Activated naive CD8-positive, alpha-beta T cell treated with anti-CD3 and anti-CD28 coated beads, Interleukin-2, amount 50 U/mL, for 16 hours (primary cell): ENCODE data around the gene ABCC1.
"Not testable (repeated sequence)": the region's sequence is repeated elsewhere in the genome, so short reads cannot be mapped to it uniquely, and the experiment has no call there.

Experiments
- DNase-seq: peaks from one replicate; pipeline ENCODE4 v3.0.0-alpha.2; 2020; ENCODE audit warnings: low read depth, low spot score

ABCC1 gene

DNA sequence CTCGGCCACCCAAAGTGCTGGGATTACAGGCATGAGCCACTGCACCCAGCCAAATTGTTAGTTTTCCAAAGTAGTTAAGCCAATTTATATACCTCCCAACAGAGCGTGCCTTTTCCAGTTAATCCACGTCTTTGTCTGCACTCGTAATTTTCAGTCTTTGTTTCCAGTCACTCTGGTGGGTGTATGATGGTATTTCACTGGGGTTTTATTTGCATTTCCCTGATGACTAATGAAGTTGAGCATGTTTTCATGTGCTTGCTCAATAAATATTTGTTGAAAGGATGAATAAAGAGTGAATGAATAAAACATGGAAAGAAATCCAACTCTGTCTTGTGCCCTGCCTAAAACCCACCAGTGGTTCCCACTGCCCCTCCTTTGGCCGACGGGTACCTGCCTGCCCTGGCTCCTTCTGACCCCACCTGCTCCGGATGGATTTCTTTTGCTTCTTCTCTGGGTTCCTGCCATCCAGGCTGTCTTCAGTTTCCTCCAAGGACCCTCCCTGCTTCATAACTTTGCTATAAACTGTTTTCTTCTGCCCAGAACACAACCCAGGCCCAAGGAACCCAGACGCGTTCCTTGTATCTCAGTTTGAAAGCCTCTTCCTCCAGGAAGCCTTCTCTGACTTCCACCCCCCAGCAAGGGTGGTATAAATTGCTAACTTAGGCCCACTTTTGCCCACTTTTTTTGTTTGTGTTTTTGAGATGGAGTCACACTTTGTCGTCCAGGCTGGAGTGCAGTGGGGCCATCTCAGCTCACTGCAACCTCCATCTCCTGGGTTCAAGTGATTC lies 3.0 kb upstream of the ABCC1 start:
- no peak for DNase-seq

DNA sequence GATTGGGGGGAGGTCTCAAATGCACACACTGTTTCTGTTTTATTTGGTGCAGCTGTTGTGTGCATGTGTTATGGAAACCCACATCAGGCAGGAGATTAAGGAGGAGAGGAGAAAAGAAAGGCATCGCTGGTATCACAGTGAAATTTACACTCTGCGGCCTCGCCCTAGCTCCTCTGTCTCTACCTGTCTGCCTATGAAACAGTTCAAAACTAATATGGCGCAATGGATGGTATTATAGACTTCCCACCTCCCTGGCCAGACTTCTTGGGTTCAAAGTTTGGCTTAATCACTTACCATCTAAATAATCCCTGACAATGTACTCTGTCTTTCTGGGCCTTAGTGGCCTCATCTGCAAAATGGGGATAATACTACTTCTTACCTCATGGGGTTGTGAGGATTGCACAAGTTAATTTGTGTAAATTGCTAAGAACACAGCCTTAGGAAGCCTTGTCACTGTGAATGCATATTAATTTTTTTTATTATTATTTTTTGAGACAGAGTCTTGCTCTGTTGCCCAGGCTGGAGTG lies 1.4 kb upstream of the ABCC1 start:
- no peak for DNase-seq

DNA sequence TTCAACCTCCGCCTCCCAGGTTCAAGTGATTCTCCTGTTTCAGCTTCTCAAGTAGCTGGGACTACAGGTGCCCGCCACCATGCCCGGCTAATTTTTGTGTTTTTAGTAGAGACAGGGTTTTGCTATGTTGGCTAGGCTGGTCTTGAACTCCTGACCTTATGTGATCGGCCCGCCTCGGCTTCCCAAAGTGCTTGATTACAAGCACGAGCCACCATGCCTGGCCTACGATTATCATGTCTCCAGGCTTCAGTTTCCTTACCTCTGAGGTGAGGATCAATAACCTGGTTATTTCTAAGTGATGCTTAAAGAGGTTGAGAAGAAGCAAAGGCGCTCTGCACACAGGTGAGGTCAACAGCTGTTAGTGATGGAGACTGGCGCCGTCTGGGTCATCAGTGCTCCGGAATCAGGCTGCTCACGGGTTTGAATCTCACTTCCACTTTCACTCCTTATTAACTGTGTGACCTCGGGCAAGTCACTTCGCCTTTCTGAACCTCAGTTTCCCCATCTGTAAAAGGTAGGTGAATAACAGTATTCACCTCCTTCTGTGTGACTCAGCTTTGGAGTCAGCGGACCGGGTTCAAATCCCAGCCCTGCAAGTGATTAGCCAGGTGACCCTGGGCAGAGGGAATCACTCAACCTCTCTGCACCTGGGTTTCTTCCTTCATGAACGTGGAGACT lies 745 bp upstream of the ABCC1 start:
- no peak for DNase-seq

DNA sequence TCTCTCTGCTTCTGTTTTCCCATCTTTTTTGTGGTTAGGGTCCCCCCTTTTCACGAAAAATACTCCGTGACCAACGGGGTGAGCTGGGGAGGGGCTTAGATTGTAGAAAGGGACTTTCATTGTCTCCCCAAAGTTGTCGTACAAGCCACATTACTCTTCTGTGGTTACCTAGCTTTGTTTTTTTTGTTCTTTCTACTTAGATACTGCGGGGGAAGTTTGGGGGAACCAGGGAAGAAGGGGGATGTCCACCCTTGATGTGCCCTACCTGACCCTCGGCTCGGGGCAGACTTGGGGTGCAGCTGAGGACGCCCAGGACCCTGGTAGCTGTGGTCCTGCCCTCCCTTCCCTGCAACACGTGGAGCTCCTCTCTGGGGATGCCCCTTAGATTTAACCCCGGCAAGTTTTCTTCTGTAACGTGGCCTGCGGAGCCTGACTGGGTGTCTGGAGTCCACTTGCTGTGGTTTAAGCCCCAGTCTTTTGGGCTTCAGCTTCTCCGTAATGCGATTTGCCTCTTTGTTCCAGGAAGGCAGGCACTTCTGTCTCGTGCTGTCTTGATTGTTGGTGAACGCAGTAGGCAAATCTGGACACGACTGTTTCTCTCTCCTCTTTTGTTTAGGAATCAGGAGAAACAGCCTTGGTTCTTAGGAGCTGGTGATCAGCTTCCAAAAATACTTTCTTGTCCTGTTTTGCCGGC lies 892 bp downstream of the ABCC1 start:
- peak; percentile 12 for DNase-seq

DNA sequence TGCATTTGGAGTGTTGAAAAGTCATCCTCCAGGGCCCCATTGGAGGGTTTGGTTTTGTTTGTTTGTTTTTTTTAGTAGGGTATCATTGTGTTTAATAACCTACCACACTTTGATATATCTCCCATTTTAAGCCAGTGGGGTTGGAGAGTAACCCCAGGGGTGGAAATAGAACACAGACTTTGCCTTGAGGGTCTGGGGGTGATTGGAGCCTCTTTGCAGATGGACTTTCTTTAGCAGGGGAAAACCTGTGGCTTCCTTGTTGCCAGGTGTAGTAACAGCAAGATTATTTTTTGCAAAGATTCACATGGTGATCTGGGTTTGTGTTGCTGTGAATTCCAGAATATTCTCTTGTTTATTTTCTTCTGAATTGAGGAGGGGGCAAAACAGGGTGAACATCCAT lies 1.5 kb downstream of the ABCC1 start:
- DNase-seq: no peak

DNA sequence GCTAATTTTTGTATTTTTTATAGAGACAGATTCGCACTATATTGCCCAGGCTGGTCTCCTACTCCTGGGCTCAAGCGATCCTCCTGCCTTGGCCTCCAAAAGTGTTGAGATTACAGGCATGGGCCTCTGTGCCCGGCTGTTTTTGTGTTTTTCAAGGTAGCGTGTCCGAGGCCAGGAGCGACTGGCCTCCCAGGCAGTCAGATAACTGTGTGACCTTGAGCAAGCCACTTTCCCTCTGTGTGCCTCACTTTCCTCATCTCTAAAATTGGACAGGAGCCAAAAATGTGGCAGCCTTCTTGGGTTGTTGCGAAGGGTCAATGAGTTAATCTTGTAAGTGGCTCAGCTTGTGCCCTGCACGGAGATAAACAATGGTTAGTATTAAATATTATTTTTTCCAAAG lies 2.4 kb downstream of the ABCC1 start:
- DNase-seq: no peak

DNA sequence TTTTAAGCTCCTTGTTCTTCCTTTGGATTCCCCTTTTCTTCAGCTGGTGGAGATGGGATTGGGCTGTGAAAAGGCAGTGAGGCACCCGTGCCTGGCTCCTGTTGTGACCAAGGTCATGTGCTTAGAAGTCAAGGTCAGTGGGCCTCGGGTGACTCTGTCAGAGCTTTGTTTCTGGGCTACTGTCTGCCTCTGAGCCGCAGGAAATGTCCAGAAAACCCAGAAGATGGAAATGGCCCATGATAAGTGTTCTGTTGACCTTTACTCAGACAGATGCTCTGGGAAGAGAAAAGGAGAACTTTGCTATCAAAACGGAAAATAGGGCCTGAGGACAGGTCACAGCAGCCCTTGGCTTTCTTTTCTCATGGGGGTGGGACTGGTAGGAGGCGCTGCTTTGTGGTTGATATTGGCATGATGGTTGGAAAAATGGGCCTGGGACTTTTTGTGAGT lies 2.9 kb downstream of the ABCC1 start:
- no peak for DNase-seq

DNA sequence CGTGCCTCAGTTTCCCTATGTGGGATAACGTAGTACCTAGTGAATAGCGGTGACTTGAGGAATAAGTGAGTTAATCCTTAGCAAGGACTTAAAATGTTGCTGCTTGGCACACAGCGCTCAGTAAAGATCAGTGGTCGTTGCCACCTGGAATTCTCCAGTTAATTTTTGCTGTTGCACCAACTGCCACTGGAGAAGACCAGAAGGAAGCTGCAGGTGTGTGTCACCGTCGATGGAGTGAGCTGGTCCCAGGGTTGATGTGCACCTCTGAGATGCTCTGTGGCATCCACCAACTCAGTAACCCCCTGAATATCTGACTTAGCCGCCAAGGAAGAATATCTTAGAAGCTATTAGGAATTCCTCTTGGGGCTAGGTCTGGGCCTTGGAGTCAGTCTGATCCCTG lies 4.1 kb downstream of the ABCC1 start:
- DNase-seq: no peak

DNA sequence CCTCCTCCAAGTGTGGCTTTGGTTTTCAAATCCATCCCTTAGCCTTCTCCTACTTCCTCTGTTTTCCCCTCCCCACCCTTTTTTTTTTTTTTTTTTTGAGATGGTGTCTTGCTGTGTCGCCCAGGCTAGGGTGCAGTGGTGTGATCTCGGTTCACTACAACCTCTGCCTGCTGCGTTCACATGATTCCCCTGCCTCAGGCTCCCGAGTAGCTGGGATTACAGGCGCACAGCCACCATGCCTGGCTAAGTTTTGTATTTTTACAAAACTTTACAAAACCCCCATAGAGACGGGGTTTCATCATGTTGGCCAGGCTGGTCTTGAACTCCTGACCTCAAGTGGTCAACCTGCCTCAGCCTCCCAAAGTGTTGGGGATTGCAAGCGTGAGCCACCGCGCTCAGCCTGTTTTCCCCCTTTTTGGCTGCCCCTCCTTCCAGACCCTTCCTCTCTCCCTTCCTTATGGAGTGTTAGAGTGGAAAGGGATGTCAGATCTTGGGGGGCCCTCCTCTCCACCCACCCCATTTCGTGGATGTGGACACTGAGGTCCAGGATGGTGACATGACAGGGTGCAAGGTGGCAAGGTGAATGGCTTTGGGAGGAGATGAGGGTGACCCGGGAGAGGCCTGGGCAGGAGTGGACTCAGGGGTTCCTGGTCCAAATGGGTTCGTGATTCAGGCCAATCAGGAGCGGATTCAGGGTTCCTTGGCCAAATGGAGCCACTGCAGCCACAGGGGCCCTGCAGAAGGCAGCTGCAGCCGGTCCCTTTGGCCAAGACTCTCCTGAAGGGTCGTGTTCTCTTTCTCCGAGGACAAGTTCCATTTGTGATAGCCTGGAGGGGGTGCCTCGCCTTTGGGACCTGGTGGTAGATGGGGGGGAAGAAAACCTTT lies 4.8 kb downstream of the ABCC1 start:
- DNase-seq: no peak

DNA sequence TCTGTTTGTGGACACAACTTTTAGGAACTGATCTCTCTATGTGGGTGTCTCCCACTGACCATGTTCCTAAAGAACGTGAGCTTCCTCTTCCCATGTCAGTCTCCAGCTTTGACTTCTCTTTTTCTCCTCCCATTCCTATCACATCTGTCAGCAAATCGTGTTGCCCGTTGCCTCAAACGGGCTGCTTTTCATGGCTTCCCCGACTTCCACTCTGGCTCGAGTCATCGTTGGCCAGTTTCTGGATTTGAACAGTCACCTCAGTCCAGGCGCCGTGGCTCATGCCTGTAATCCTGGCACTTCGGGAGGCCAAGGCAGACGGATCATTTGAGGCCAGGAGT lies 5.4 kb downstream of the ABCC1 start:
- DNase-seq: no peak

DNA sequence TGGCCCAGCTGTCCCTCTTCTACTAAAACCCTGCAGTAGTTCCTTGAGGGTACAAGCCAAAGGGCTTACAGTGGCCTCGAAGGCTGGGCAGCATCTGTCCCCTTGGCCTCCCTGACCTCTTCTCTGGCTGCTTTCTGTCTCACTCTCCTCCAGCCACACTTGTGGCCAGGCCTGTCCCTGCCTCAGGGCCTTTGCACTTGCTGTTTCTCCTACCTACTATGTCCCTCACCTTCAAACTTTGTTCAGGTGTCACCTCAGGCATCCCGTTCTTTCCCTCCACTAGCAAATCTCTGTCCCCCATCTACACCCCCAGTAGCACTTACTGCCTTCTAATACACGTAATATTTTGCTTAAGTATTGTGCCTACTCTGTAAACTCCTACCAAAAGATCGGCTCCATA lies 6.0 kb downstream of the ABCC1 start:
- no peak for DNase-seq

DNA sequence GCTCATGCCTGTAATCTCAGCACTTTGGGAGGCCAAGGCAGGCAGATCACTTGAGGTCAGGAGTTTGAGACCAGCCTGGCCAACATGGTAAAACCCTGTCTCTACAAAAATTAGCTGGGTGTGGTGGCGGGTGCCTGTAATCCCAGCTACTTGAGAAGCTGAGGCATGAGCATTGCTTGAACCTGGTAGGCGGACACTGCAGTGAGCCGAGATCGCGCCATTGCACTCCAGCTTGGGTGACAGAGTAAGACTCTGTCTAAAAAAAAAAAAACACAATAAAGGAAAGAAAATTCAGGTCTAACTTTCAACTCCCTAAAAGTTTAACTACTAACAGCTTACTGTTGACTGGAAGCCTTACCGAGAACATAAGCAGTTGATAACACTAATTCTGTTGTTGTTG lies 6.7 kb downstream of the ABCC1 start:
- DNase-seq: not testable (repeated sequence)

DNA sequence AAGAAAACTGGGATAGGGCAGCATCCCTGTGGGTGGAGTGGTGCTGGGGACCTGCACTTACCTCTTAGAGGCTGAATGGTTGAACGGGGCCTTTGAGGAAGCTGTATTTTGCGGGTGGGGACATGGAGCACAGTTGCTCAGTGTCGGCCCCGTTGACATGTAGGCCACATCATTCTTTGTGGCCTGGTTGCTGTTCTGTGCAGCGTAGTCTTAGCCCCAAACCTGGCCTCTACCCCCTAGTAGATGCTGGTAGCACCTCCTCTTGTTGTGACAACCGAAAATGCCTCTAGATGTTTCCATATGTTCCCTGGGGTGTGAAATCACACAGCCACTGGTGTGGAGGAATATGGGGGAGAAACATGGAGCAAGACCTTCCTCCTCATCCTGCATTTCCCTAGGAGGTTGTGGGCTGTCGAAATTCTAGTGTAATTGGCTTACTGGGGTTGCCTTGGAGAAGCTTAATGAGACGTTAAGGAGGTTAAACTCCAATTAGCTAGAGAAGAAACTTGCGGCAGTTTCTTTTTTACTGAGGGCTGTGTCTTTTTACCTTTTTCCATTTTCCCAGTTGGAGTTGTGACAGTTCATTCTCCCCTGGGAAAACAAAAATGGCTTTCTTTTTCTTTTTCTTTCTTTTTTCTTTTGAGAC lies 9.4 kb downstream of the ABCC1 start:
- DNase-seq: no peak

DNA sequence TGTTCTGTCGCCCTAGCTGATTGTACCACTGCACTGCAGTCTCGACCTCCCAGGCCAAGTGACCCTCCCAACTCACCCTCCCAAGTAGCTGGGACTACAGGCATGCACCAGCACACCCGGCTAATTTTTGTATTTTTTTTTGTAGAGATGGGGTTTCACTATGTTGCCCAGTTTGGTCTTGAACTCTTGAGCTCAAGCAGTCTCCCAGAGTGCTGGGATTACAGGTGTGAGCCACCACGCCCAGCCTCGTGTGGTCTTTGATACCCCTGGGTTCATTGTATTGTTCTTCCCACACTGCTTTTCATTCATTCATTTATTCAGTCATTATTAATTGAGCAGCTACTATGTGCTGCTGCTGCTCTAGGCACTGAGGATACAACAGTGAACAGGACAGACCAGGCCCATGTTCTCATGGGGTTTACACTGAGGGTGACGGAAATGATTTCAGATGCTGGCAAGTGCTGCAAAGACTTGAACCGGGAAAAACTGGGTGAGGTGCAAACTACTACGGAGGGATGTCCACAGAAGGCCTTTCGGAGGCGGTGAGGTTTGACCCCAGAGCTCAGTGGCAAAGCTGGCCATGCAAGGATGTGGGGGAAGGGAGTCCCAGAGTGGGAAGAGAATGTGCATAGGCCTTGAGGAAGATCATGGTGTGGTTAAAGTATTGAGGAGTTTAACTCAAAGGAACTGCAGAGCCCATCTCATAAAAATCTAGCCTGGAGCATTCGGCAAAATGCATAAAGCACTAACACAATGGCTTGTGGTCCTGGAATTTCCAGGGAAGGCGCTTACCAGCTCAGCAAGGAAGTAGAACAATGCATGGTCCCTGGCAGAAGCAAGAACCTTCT lies 10.9 kb downstream of the ABCC1 start:
- no peak for DNase-seq

DNA sequence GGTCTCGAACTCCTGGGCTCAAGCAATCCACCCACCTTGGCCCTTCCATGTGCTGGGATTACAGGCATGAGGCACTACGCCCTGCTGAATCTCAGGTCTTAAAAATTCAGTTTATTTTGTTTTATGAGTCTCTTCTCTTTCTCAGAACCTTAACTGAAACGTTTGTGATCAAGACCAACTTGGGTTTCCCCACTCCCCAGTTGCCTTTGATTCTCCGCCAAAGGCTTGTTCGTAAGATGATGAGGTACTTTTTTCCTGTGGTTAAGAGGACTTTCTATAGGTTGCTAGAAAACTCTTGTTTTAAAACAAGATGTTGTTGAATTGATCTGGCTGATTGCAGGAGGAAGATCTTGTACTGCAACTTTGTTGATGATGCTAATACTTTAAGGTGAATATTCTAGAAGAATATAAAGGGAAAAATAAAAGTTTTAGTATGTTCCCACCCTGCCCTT lies 11.7 kb downstream of the ABCC1 start:
- peak; percentile 47 for DNase-seq

DNA sequence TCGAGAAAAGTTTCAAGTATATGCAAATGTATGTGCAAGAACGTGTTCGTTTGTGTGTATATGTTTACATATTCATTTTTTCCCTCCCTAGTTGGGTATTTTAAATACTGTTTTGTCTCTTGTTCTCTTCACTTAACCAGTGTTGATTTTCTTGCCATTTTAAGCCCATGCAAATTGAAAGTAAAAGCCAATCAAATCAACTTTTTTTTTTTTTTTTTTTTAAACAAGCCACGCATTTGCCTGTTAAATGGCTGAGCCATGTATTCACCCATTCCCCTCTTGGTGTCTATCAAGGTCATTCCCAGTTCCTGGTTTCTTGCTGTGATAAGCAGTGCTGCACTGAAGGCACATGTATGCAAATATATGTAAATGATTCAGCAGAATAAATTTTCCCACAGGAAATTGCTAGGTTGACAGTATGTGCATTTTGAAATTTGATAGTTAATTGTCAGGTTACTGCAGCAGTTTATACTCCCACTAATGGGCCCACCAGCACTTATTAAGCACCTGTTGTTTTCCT lies 12.2 kb downstream of the ABCC1 start:
- DNase-seq: no peak

DNA sequence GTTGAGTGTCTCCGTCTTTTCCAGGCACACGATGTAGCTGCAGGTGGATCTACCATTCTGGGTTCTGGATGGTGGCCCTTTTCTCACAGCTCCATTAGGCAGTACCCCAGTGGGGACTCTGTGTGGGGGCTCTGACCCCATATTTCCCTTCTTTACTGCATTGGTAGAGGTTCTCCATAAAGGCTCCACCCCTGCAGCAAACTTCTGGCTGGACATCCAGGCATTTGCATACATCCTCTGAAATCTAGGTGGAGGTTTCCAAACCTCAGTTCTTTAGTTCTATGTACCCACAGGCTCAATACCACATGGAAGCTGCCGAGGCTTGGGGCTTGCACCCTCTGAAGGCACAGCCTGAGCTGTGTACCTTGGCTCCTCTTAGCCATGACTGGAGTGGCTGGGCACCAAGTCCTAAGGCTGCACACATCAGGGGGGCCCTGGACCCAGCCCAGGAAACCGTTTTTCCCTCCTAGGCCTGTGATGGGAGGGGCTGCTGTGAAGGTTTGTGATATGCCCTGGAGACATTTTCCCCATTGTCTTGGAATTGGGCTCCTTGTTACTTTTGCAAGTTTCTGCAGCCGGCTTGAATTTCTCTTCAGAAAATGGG lies 14.0 kb downstream of the ABCC1 start:
- no peak for DNase-seq

DNA sequence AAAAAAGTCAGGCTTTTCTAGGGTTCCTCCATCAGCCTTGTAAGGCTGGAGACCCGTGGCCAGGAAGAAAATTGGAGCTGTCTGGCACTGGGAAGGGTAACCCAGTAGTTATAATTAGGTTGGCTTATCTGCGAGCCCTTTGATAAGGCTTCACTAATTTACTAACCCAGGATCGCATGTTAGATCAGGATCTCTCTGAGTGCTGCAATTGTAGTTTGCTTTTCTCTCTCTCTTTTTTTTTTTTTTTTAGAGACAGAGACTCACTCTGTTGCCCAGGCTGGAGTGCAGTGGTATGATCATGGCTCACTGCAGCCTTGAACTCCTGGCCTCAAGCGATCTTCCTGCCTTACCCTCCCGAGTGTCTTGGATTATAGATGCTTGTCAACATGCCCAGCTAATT lies 17.0 kb downstream of the ABCC1 start:
- DNase-seq: no peak

DNA sequence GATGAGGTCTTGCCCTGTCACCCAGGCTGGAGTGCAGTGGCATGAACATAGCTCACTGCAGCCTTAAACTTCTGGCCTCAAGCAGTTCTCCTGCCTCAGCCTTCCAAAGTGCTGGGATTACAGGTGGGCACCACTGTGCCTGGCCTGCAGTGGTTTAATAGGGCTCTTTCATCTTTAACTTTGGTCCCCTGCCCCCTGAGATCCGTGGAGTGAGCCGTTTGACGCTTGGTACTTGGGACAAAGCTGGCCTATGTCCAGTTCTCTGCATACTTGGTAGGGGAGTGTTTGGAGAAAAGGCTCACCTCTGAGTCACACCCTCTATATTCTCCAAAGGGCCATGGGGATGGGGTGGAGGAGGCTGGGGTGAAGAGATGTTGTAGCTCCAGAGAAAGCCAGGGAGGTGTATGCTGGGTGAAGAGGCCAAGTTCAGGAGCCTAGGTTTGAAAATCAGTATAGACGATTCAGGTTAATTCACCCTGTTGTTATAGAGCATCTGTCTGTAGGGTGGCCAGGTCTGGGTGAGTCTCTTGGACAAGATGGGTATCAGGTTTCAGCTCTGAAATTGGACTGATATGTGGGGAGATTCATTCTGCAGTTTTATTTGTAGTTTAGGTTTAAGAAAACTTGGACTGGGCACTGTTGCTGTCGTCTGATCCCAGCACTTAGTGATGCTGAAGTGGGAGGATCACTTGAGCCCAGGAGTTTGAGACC lies 17.6 kb downstream of the ABCC1 start:
- no peak for DNase-seq
